ENCODE measurements around the gene SLC39A11.
"Not testable (repeated sequence)": the region's sequence is repeated elsewhere in the genome, so short reads cannot be mapped to it uniquely, and the experiment has no call there.

The SLC39A11 gene

DNA sequence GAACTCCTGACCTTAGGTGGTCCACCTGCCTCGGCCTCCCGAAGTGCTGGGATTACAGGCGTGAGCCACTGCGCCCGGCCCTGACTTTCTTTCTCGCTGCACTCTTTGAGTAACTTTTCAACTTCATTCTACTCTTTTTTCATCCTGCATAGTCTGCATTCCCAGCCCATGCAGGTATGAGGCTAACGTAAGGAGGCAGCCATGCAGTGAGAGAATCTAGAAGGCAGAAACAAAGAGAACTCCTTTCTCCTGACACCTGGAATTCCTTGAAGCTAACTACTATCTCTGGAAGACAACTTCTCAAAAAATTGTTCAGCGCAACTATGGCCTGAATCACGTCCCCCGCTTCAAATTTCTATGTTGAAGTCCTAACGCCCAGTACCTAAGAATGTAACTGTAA lies 152.0 kb downstream of the SLC39A11 start:
- Histone ChIP-seq H3K18ac (ENCODE audit: low read depth in 1 of 2, low read length in 2 of 2) (no peak overlapping the region), H3K4me3 (ENCODE audit: insufficient read depth in 1 of 2, low read depth in 1 of 2, low read length in 2 of 2) (no peak overlapping the region), H2BK5ac (ENCODE audit: low read depth, low read length, poor library complexity, severe bottlenecking) (no peak overlapping the region), H3K4ac (ENCODE audit: low read depth in 1 of 2, low read length in 2 of 2) (no peak overlapping the region), H3K9me3 (ENCODE audit: control insufficient read depth, low read length) (no peaks in the 10 kb centered on the region), H4K8ac (ENCODE audit: low read length) (no peak overlapping the region), H3K36me3 (ENCODE audit: control insufficient read depth in 1 of 2, insufficient read depth in 2 of 2, low read depth in 1 of 2, low read length in 2 of 2) (peaks cover 3 to 5% of the 10 kb centered on the region in 2 experiments), H2AK5ac (ENCODE audit: low read length, severe bottlenecking) (no peak overlapping the region), H2BK15ac (ENCODE audit: low read depth, poor library complexity, severe bottlenecking) (no peak overlapping the region), H3K27ac (ENCODE audit: low read length, poor library complexity, severe bottlenecking) (no peak overlapping the region), H4K91ac (ENCODE audit: low read length) (no peak overlapping the region), H3K79me1 (replicated peaks; ENCODE audit: low read length, poor library complexity, severe bottlenecking) (no peaks in the 10 kb centered on the region), H3K14ac (ENCODE audit: low read length in 2 of 2) (no peak overlapping the region), H3K23ac (ENCODE audit: low read length in 2 of 2) (no peak overlapping the region), H2BK12ac (ENCODE audit: low read length in 2 of 2) (no peak overlapping the region), H3K4me2 (ENCODE audit: low read length, poor library complexity, severe bottlenecking) (no peak overlapping the region), H2BK120ac (ENCODE audit: low read depth, low read length) (no peak overlapping the region), H2AFZ (ENCODE audit: low read depth, low read length) (no peak overlapping the region), H3K9ac (ENCODE audit: low read length) (no peak overlapping the region), H3K4me1 (ENCODE audit: control insufficient read depth, insufficient read depth, low read depth, low read length) (no peaks in the 10 kb centered on the region), H3K27me3 (ENCODE audit: control insufficient read depth in 1 of 2, insufficient read depth in 1 of 2, low read length in 2 of 2) (no peaks in the 10 kb centered on the region)
- no peak for DNase-seq
- WGBS = 97% methylated on average over 11 of the region's 11 CpGs

DNA sequence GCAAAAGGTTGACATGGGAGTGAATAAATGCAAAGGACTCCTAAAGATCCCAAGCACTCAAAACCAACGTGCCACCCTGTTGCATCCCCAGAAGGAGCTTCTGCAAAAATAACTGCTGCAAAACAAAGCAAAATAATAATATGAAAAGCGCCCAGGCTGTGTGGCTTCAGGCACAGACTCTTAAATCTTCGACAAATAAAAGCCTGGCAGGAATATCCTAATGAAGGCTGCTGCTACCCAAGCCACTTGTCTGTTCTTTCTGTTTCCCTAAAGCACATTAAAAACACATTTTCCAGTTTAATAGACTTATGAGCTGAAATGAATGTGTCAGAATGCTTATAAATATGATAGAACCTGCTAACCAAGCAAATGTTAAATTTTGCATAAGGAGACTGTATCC lies 154.0 kb downstream of the SLC39A11 start:
- Histone ChIP-seq H3K4me2 (ENCODE audit: low read length, poor library complexity, severe bottlenecking) (no peak overlapping the region), H2BK120ac (ENCODE audit: low read depth, low read length) (no peak overlapping the region), H2BK12ac (ENCODE audit: low read length in 2 of 2) (no peak overlapping the region), H3K27me3 (ENCODE audit: control insufficient read depth in 1 of 2, insufficient read depth in 1 of 2, low read length in 2 of 2) (no peaks in the 10 kb centered on the region), H3K4ac (ENCODE audit: low read depth in 1 of 2, low read length in 2 of 2) (no peak overlapping the region), H3K36me3 (ENCODE audit: control insufficient read depth in 1 of 2, insufficient read depth in 2 of 2, low read depth in 1 of 2, low read length in 2 of 2) (peaks cover 3 to 5% of the 10 kb centered on the region in 2 experiments), H3K9ac (ENCODE audit: low read length) (no peak overlapping the region), H3K9me3 (ENCODE audit: control insufficient read depth, low read length) (no peaks in the 10 kb centered on the region), H2AFZ (ENCODE audit: low read depth, low read length) (no peak overlapping the region), H2AK5ac (ENCODE audit: low read length, severe bottlenecking) (no peak overlapping the region), H3K14ac (ENCODE audit: low read length in 2 of 2) (no peak overlapping the region), H3K27ac (ENCODE audit: low read length, poor library complexity, severe bottlenecking) (no peak overlapping the region), H3K79me1 (replicated peaks; ENCODE audit: low read length, poor library complexity, severe bottlenecking) (no peaks in the 10 kb centered on the region), H3K18ac (ENCODE audit: low read depth in 1 of 2, low read length in 2 of 2) (no peak overlapping the region), H3K4me1 (ENCODE audit: control insufficient read depth, insufficient read depth, low read depth, low read length) (no peaks in the 10 kb centered on the region), H3K23ac (ENCODE audit: low read length in 2 of 2) (no peak overlapping the region), H4K8ac (ENCODE audit: low read length) (no peak overlapping the region), H3K4me3 (ENCODE audit: insufficient read depth in 1 of 2, low read depth in 1 of 2, low read length in 2 of 2) (no peak overlapping the region), H2BK5ac (ENCODE audit: low read depth, low read length, poor library complexity, severe bottlenecking) (no peak overlapping the region), H2BK15ac (ENCODE audit: low read depth, poor library complexity, severe bottlenecking) (no peak overlapping the region), H4K91ac (ENCODE audit: low read length) (no peak overlapping the region)
- WGBS = 86% methylated on average over 3 of the region's 3 CpGs
- no peak for DNase-seq

DNA sequence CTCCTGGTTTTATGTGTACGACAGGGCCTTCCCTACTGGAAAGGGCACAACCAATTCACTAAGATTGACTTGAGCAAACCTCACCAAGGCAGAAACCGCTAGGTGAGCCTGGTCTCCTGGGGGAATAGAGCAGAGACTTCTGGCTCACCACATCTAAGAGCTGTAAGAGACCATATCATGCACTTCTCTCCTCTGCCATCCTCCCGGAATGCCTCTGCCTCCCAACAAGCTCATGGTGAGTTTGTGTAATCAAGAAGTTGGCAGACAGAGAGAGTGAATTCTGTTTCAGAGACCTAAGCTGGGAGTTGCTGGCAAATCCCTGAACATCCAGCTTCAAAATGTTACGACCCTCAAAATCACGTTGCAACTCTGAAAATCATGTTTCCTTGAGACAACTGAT lies 154.8 kb downstream of the SLC39A11 start:
- H2BK15ac ChIP-seq (ENCODE audit: low read depth, poor library complexity, severe bottlenecking) = no peak overlapping the region
- no peak overlapping the region for H3K4me3 ChIP-seq (ENCODE audit: insufficient read depth in 1 of 2, low read depth in 1 of 2, low read length in 2 of 2)
- no peak overlapping the region for H2BK12ac ChIP-seq (ENCODE audit: low read length in 2 of 2)
- no peaks in the 10 kb centered on the region for H3K79me1 ChIP-seq (replicated peaks; ENCODE audit: low read length, poor library complexity, severe bottlenecking)
- H3K9ac ChIP-seq (ENCODE audit: low read length) = no peak overlapping the region
- no peak overlapping the region for H2BK5ac ChIP-seq (ENCODE audit: low read depth, low read length, poor library complexity, severe bottlenecking)
- H3K4me2 ChIP-seq (ENCODE audit: low read length, poor library complexity, severe bottlenecking) = no peak overlapping the region
- no peaks in the 10 kb centered on the region for H3K4me1 ChIP-seq (ENCODE audit: control insufficient read depth, insufficient read depth, low read depth, low read length)
- H3K27me3 ChIP-seq (ENCODE audit: control insufficient read depth in 1 of 2, insufficient read depth in 1 of 2, low read length in 2 of 2) = no peaks in the 10 kb centered on the region
- H3K36me3 ChIP-seq (ENCODE audit: control insufficient read depth in 1 of 2, insufficient read depth in 2 of 2, low read depth in 1 of 2, low read length in 2 of 2) = peaks cover 3 to 5% of the 10 kb centered on the region in 2 experiments
- H4K91ac ChIP-seq (ENCODE audit: low read length) = no peak overlapping the region
- H3K14ac ChIP-seq (ENCODE audit: low read length in 2 of 2) = no peak overlapping the region
- H2BK120ac ChIP-seq (ENCODE audit: low read depth, low read length) = no peak overlapping the region
- H3K4ac ChIP-seq (ENCODE audit: low read depth in 1 of 2, low read length in 2 of 2) = no peak overlapping the region
- H2AFZ ChIP-seq (ENCODE audit: low read depth, low read length) = no peak overlapping the region
- no peak overlapping the region for H4K8ac ChIP-seq (ENCODE audit: low read length)
- H3K27ac ChIP-seq (ENCODE audit: low read length, poor library complexity, severe bottlenecking) = no peak overlapping the region
- no peak overlapping the region for H3K23ac ChIP-seq (ENCODE audit: low read length in 2 of 2)
- no peak overlapping the region for H2AK5ac ChIP-seq (ENCODE audit: low read length, severe bottlenecking)
- 88% methylated on average over 5 of the region's 5 CpGs for WGBS
- H3K9me3 ChIP-seq (ENCODE audit: control insufficient read depth, low read length) = no peaks in the 10 kb centered on the region
- no peak for DNase-seq
- H3K18ac ChIP-seq (ENCODE audit: low read depth in 1 of 2, low read length in 2 of 2) = no peak overlapping the region

DNA sequence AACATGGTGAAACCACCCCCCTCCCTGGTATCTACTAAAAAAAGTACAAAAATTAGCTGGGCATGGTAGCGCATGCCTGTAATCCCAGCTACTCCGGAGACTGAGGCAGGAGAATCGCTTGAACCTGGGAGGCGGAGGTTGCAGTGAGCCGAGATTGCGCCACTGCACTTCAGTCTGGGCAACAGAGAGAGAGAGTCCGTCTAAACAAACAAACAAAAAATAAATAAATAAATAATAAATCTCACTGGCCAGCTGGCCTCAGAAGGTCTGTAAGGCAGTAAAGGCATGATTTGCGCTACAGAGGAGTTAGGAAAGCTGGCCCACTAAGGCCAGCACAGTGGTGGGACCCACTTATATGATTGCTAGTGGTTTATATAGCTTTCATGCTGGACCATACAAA lies 155.2 kb downstream of the SLC39A11 start:
- H2BK15ac ChIP-seq (ENCODE audit: low read depth, poor library complexity, severe bottlenecking); DNase-seq; H3K18ac ChIP-seq (ENCODE audit: low read depth in 1 of 2, low read length in 2 of 2); H3K9ac ChIP-seq (ENCODE audit: low read length); H4K91ac ChIP-seq (ENCODE audit: low read length); H3K79me1 ChIP-seq (replicated peaks; ENCODE audit: low read length, poor library complexity, severe bottlenecking); H4K8ac ChIP-seq (ENCODE audit: low read length); H2BK120ac ChIP-seq (ENCODE audit: low read depth, low read length); H3K14ac ChIP-seq (ENCODE audit: low read length in 2 of 2); H2AFZ ChIP-seq (ENCODE audit: low read depth, low read length); H3K36me3 ChIP-seq (ENCODE audit: control insufficient read depth in 1 of 2, insufficient read depth in 2 of 2, low read depth in 1 of 2, low read length in 2 of 2); H3K9me3 ChIP-seq (ENCODE audit: control insufficient read depth, low read length); H3K4me2 ChIP-seq (ENCODE audit: low read length, poor library complexity, severe bottlenecking); H2AK5ac ChIP-seq (ENCODE audit: low read length, severe bottlenecking); H3K4ac ChIP-seq (ENCODE audit: low read depth in 1 of 2, low read length in 2 of 2); H3K27me3 ChIP-seq (ENCODE audit: control insufficient read depth in 1 of 2, insufficient read depth in 1 of 2, low read length in 2 of 2); H3K27ac ChIP-seq (ENCODE audit: low read length, poor library complexity, severe bottlenecking); H2BK12ac ChIP-seq (ENCODE audit: low read length in 2 of 2); H3K4me3 ChIP-seq (ENCODE audit: insufficient read depth in 1 of 2, low read depth in 1 of 2, low read length in 2 of 2); H3K23ac ChIP-seq (ENCODE audit: low read length in 2 of 2); H2BK5ac ChIP-seq (ENCODE audit: low read depth, low read length, poor library complexity, severe bottlenecking); H3K4me1 ChIP-seq (ENCODE audit: control insufficient read depth, insufficient read depth, low read depth, low read length): not testable (repeated sequence)
- WGBS = 98% methylated on average over 7 of the region's 8 CpGs

Measured in mesenchymal stem cell (in vitro differentiated cells and primary cell).